DMS79 (cell line): Measurements from ENCODE around the gene CNNM2.
"Not testable (repeated sequence)": the region's sequence is repeated elsewhere in the genome, so short reads cannot be mapped to it uniquely, and the experiment has no call there.

ENCODE experiments used
- DNase-seq: peaks from one replicate; lab custom pipeline; 2025; lab: John Stamatoyannopoulos, UW

The CNNM2 gene

DNA sequence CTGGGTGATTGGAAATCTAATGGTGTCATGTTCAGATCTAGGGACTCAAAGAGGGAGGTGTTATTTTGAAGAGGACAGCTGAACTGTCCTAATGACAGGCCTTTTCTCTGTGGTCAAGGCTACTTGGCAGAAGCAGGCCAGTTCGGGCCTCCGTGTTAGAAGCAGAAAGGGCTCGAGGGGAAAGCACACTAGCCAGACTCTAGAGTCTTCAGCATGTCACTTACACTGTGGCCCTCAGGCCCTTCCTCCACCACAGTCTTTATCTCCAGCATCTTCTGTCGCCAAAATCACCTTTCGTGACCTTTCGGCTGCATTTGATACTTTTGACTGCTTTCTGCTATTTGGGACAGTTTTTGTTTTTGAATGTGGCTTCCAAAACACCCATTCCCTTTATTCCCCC lies 123.3 kb downstream of the CNNM2 start:
- DNase-seq: no peak

- peak; percentile 53 for DNase-seq
These were observed 124.0 kb downstream of the CNNM2 start for GRCh38 chr10:103042129-103042528.

- no peak for DNase-seq
These were observed 124.8 kb downstream of the CNNM2 start for GRCh38 chr10:103042908-103043307.

GRCh38 chr10:103044942-103045489 lies 126.9 kb downstream of the CNNM2 start:
- no peak for DNase-seq

DNA sequence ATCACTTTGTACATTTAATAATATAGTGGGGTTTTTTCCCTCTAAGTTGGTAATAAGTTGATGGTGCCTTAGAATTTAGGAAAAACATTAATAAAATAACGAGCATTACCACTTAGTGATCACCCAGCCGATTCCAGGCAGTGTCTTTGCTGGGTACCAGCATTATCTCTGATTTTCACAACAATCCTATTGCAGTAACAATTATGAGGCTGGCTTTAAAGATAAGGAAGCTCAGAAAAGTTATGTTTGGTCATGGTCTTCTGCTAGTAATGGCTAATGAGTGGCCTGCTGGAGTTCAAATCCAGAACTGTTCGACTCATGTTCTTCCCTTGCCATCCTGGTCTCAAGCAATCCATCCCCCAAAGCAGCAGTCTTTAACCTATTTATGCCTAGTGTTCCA lies 127.9 kb downstream of the CNNM2 start:
- no peak for DNase-seq

- no peak for DNase-seq
These were observed 129.3 kb downstream of the CNNM2 start for GRCh38 chr10:103047381-103047780.

- no peak for DNase-seq
These were observed 131.1 kb downstream of the CNNM2 start for GRCh38 chr10:103049237-103049636.

GRCh38 chr10:103053659-103054581 lies 135.8 kb downstream of the CNNM2 start:
- peak; percentile 38 for DNase-seq

- DNase-seq: no peak
These were observed 136.5 kb downstream of the CNNM2 start for GRCh38 chr10:103054621-103055020.

DNA sequence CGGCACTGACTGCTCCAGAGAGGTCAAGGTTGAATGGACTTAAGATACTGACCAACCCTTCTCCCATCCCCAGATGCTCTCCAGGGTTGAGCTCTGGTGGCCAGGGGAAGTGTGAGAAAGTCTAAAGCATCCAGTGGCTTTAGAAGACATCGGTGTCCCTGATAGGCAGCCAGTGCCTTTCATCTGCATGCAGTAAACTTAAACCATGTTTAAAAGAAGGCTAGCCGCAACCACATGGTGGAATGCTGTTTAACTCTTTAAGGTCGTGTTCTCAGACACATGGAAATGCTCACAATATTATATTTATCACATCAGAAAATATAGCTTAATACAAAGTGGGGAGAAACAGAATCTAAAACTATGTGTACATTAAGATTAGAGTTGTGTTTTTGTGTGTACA lies 137.0 kb downstream of the CNNM2 start:
- DNase-seq: no peak

DNA sequence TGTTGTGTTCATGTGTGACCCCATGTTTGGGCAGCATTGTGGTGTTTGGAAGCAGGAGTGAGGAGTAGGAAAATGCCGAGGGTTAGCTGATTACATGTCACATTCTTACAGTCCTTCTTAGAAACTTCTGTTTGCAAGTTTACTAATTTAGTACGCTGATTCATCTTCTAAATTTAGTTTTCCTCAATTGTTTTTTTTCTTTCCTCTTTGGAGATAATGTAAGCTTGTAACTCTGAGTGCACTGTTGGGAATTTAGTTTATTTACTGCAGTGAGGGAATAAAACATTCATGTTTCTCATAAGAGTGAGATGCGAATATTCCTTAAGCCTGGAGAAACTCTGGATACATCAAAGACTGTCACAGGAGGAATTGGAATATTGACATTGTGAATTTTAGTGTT lies 139.9 kb downstream of the CNNM2 start:
- DNase-seq: no peak

DNA sequence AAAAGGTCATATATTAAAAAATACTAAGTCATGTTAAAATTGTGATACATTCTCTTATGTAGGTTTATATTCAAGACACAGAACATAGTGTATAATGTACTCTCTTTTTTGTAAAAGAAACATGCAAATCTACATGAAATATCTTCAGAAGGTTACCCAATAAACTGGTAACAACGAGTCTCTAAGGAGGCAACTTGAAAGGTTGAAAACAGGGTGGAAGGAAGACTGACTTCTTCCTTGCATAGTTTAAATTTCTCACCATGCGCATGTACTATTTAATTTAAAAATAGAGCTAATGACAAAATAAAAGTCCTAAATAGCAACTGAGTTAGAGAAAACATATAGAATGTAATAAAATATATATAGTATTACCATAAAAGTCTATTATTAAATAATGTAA lies 142.5 kb downstream of the CNNM2 start:
- DNase-seq: no peak

GRCh38 chr10:103062854-103063590 lies 144.9 kb downstream of the CNNM2 start:
- DNase-seq: no peak

- no peak for DNase-seq
These were observed 146.9 kb downstream of the CNNM2 start for GRCh38 chr10:103064956-103065355.

DNA sequence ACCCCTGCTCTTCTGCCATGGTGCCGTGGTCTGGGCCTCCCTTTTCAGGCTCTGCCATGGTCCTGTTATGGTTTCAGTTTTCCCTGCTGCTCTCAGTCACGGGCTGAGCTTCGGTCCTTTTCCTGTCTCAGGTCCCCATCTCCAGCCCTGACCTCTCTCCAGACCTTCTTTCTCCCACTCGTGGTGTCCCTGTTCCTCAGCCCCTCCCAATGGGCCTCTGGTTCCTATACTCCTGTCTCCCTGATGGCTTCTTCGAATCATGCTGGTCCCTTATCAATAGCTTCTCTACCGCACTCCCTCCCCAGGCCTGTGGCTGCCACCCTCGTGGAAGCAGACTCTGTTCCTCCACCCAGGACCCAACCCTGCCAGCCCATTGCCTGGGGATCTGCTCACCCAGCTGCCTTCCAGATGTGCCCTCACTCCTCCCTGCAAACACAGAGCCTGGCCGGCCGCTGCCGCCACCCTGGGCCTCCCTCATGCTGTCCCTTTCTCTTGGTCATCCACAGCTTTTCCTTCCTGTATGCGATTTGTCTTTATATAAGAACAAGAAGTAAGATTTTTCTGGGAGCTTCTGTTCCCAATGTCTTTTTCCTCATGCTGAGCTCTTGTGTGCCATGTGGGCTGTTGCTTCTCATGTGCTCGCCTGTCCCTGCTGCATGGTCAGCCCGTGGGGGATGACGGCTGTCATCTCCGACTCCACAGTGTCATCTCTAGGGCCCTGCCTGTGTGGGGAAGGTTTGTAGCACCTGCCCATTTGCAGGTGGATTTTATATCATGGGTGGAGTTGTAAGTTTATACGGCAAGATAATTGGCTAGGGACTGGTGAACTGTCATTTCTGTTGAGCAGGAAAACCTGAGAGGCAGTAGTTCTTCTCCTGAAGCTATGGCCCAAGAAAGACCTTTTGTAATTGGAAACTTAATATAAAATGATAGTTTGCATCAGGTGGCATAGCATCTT lies 148.3 kb downstream of the CNNM2 start:
- DNase-seq: no peak

GRCh38 chr10:103067099-103067477 lies 149.0 kb downstream of the CNNM2 start:
- DNase-seq: not testable (repeated sequence)

DNA sequence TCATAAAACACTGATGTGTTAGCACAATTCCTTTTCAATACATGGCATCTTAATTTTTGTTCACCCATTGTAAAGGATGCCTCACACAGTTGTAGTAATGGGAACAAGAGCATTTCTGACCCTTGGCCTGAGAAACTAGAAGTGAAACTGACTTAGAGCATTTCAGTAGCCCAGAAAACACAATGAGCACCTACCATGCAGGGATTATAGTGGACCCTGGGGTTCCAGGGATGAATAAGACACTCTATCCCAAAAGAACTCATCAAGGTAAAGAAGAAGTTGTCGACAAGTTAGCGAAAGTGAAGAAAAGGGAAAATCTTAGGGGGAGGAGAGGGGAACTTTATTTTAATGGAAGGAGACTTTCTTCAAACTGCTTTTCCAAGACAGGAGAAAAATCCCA lies 149.4 kb downstream of the CNNM2 start:
- DNase-seq: no peak

- no peak for DNase-seq
These were observed 149.9 kb downstream of the CNNM2 start for GRCh38 chr10:103067956-103068355.

- DNase-seq: peak; percentile 10
These were observed 151.6 kb downstream of the CNNM2 start for GRCh38 chr10:103069453-103070331.

DNA sequence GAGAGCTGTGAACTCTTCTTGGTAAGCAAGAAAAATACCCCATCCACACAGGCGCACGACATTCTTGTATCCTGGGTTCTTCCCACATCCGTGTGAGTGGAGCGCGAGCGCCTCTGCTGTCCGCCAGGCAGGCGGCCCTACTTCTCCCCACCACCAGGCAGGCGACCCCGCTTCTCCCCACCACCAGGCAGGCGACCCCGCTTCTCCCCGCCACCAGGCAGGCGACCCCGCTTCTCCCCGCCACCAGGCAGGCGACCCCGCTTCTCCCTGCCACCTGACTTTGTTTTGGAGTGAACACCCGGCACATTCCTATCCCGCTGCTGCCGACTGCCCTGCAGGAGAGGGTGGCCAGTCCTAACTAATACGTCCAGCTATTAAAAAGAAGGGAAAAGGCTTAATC lies 154.2 kb downstream of the CNNM2 start:
- no peak for DNase-seq

DNA sequence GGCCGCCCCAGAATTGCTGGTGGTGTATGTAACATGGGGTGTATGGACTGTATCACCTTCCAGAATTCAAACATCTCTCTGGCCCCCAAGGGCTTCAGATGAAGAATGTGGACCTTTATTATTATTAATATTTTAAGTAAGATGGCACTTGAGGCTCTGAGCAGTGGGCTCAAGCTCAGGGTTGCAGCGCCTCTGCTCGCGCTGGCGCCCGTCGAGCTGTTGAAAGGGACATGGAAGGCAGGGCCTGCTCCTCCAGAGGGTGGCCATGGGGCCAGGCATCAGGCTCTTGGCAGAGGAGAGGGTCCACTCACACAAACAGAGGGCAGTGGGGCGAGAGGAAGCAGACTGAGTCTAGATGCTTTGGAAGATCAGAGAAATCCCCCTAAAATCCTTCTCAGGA lies 154.8 kb downstream of the CNNM2 start:
- no peak for DNase-seq
